Spleen (tissue), 7 donors: ENCODE data around the gene OR52E4.

Experiments
- POLR2A ChIP-seq, 3 donors: fragments of 450-650 bp; IDR thresholded peaks; one replicate each; pipeline ENCODE4 v1.5.1; 2017; ENCODE audit warnings: antibody characterized with exemption in 3 of 3, mild to moderate bottlenecking in 1 of 3
- TF ChIP-seq, protein P1 (sequence below), 11 experiments: fragments of 200-600 bp in 7 of 11; fragments of 450-650 bp in 4 of 11; sonication (generic) in 4 of 11; IDR thresholded peaks in 8 of 11; conservative IDR thresholded peaks in 3 of 11; 1 replicate in 7 of 11; 2 replicates in 4 of 11; pipeline versions ENCODE4 v1.4.0 to v1.8.0; 2016 to 2021; ENCODE audit warnings: antibody characterized with exemption in 11 of 11, inconsistent platforms in 4 of 11, mild to moderate bottlenecking in 1 of 11
- donor health status: DM: no; HTN: no; CAD: no; lungs with moderate emphysema.
- donor health status: DM: no; HTN: no; CAD: no.
- donor health status: DM: no; HTN: no; CAD: no.

- TF ChIP-seq, protein P1, sequence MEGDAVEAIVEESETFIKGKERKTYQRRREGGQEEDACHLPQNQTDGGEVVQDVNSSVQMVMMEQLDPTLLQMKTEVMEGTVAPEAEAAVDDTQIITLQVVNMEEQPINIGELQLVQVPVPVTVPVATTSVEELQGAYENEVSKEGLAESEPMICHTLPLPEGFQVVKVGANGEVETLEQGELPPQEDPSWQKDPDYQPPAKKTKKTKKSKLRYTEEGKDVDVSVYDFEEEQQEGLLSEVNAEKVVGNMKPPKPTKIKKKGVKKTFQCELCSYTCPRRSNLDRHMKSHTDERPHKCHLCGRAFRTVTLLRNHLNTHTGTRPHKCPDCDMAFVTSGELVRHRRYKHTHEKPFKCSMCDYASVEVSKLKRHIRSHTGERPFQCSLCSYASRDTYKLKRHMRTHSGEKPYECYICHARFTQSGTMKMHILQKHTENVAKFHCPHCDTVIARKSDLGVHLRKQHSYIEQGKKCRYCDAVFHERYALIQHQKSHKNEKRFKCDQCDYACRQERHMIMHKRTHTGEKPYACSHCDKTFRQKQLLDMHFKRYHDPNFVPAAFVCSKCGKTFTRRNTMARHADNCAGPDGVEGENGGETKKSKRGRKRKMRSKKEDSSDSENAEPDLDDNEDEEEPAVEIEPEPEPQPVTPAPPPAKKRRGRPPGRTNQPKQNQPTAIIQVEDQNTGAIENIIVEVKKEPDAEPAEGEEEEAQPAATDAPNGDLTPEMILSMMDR (IDR thresholded peaks at IDR 0.05 in 8 of 11, conservative IDR thresholded peaks at IDR 0.05 in 3 of 11) = no peak
- no peak for TF ChIP-seq POLR2A (IDR thresholded peaks at IDR 0.05)
These were observed 47.0 kb upstream of the OR52E4 start for GRCh38 chr11:5833446-5833845.
